ENCODE data around the gene TMPRSS6.

TMPRSS6 gene

DNA sequence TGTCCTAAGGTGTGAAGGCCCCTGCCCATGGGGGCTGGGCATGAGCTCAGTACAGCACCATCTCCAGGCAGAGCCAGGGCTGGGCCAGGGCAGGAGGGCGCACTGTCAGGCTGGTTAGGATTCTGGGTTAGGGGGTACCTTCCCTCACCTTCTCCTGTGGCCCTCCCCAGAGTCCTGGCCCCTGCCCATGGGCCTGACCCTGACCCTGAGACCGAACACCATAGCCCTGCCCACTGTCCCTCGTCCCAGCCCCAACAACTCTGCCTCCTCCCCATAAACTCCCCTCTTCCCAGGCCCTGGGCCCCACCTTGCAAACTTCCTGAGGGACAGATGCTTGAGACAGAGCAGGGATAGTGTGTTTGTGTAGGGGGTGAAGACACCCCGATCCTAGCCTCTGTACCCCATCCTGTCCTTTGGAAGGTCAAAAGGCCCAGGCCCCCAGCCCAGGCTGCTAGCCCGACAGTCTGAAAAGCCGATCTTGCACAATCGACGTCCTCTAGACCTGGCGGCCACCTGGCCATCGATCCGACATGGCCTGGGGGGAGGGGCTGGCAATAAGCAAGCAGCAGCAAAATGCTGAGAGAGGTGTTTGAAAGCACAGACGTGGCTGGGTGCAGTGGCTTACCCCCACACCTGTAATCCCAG lies 2.7 kb upstream of the TMPRSS6 start:
- no peak for DNase-seq

DNA sequence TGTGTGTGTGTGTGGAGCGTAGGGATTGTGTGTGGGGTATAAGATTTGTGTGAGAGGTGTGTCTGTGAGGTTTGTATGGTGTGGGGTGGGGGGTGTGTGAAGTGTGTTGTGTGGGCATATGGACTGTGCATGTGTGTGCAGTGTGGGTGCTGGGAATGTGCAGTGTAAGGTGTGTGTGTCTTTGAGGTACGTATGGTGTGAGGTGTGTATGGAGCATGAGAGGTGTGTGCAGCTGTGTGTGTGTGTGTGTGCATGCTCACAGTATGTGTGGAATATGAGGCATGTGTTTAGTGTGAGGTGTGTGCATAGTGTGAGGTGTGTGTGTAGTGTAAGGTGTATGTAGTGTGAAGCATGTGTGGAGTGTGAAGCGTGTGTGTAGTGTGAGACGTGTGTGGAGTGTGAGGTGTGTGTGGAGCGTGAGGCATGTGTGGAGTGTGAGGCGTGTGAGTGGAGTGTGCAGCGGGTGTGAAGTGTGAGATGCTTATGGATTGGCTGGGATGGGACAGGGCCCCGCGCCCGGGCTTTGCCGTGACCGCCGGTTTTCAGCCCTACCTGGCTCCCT lies 1.7 kb upstream of the TMPRSS6 start:
- DNase-seq = no peak

DNA sequence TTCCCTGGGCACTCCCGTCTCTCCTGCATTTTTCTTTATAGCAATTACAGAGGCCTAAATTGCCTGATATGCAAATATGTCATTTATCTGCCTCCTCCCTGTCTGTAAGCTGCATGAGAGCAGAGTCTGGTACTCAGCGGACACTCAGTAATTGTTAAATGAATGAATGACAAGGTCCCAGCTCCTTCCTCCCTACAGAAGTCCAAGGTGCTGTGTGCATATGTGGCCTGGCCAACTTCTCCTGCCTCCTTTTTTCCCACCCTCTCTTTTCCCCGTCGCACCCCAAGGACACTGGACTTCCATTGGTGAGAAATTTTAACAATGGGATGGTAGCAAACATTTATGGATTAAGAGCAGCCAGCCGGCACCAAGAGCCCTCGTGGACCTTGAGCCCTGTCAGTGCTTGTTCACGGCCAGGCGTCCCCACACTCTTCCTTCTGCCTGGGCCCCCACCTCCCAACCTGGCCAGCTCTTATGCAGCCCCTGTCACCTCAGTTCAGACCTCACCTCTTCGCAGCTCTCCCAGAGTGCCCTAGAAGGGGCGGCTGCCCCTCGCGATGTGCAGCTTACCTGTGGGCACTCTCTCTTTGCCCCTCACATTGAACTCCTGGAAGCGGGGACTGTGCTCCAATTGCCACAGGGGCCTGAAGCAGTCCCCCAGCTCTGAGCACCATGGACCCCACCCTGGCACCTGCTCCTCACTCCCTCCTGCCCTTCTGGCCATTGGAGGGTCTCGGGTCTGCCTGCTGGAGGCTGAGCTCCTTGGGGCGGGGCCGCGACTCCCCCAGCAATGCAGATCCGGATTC lies 1.5 kb downstream of the TMPRSS6 start:
- DNase-seq = no peak

DNA sequence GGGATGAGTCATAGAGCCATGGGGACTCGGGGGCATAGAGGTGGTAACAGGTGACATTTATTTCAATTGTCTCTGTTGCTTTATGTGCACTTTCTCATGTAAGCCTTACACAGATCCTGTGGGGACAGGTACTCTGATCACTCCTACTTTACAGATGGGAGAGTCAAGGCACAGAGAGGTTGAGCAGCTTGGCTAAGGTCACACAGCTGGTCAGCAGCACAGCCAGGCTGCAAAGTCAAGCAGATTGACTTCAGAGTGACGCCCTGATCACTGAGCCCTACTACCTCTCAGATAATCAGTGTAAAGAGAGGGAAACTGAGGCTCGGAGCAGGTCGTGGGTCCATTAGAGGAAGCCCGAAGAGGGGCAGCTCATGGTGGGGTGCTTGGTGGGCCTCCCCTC lies 3.5 kb downstream of the TMPRSS6 start:
- DNase-seq = no peak

GRCh38 chr22:37105154-37105553 lies 4.4 kb downstream of the TMPRSS6 start:
- no peak for DNase-seq

DNA sequence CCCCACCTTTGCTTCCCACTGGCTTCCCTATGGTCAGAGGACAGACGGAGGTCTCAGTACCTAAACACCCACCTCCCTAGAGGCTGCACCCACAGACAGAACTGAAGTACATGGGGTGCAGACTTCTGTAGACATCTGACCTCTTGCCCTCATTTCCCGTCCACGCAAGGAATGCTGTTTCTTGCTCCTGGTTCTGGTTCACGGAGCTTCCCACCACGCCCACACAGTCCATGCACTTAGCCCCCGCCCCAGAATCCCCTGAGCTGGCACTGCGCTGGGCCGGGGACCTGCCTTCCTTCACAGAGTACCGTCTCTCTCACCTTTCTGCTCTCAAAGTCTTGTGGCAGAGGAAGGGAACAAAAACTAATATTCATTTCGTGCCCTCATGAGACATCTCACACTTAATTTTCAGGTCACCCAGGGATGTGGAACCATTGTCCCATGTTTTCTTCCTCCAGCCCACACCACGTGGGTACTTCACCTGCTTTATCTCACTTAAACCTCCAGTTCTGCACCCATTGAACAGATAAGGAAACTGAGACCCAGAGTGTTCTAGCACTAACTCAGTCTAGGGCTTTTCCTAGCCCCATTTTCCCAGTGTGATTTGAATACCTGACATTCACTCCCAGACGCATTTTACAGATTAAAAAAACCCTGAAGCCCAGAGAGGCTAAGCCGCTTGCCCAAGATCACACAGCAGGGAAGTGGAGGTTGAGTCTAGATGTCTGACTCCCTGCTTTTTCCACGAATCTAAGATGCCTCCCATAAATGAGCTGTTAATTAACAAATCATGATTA lies 5.7 kb downstream of the TMPRSS6 start:
- DNase-seq = no peak

- DNase-seq = no peak
Measured at GRCh38 chr22:37103151-37103550, 6.4 kb downstream of the TMPRSS6 start.

GRCh38 chr22:37101311-37102066 lies 8.0 kb downstream of the TMPRSS6 start:
- DNase-seq = no peak

GRCh38 chr22:37100589-37101127 lies 8.9 kb downstream of the TMPRSS6 start:
- no peak for DNase-seq

DNA sequence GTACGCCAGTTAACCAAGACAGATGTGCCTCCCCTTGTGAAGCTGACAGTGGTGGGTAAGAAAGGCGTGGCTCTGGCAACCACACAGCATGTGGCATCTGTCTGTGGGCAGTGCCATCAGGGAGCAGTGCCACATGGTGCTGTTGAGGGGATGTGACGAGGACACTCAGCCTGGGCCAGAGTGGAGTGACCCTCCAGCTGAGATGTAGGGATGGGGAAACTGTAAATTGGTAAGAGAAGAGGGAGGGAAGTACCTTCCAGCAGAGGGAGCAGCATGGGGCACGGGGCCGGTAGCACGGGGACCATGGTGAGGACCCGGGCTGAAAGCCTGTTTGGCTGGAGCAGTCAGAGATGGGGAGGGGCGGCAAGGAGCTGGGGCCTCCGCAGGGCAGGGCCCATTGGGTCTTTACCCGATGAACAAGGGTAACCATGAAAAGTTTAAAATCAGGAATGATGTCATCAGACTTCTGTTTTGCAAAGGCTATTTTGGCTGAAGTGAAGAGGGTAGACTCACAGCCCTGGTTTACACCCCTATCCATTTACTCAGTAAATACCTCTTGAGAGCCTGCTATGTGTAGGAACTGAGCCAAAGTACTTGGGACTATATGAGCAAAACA lies 10.4 kb downstream of the TMPRSS6 start:
- DNase-seq = no peak

DNA sequence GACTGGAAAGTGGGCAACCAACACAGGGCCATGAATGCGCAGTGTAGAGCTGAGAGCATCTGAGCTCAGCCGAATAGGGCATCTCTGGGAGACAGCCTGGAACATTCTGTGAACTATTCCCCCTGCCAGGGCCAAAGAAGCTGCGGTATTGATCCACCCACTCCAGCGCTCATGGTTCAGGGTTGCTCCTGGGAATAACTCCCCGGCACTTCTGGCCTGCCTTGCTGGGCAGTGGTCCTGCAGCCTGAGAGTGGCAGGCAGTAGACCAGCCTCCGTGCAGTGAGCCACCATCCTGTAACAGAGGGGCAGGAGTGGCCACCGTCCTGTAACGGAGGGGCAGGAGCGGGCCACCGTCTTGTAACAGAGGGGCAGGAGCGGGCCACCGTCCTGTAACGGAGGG lies 12.2 kb downstream of the TMPRSS6 start:
- DNase-seq = no peak

- DNase-seq = no peak
Measured at GRCh38 chr22:37095113-37095512, 14.4 kb downstream of the TMPRSS6 start.

DNA sequence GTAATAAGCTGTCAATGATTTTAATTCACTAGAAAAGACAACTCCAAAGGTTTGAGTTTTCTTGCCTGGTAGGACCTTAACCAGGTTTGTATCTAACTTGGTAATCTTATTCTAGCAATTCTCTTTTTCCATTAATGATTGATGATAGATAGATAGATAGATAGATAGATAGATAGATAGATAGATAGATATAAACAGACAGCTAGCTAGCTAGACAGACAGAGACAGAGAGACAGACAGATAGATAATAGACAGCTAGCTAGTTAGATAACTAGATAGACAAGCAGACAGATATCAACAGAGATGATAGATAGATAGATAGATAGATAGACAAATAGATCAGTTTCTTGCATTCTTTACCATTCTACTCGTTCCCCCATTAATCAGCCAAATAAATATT lies 15.3 kb downstream of the TMPRSS6 start:
- DNase-seq = no peak

GRCh38 chr22:37092997-37093396 lies 16.5 kb downstream of the TMPRSS6 start:
- no peak for DNase-seq

GRCh38 chr22:37091994-37092393 lies 17.5 kb downstream of the TMPRSS6 start:
- no peak for DNase-seq

DNA sequence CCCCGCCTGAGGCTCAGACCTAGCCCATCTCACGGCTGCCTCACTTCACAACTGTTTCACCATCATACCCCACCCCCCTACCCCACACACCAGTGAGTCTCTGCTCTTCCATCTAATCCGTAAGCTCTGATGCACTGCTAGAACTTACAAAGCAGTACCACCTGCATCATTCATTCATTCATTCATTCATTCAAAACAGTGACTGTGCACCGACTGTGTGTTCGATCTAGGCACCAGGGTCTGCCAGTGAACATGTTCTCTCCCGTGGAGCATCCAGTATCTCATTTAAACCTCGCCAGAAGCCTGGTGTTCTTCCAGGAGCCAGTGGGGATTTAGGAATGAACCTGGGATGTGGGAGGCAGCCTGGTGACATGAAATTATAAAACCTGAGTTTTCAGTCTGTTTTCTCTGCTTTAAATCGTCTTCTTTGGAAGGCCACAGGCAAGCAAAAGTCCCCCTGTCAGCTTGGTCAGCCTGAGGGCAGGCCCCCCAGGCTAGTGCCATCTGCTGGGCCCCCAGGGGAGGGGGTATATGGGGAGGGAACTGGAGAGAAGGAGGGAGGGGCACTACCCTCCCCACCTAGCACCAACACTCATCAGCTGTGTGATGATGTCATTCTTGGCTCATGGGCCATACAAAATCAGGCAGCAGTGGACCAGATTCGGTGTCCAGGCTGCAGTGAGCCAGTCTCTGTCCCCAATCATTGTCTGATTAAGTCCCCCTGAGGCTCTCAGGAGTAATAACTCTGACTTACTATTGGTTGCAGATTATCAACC lies 18.4 kb downstream of the TMPRSS6 start:
- no peak for DNase-seq

GRCh38 chr22:37089434-37089833 lies 20.1 kb downstream of the TMPRSS6 start:
- no peak for DNase-seq

- no peak for DNase-seq
Measured at GRCh38 chr22:37088750-37089408, 20.6 kb downstream of the TMPRSS6 start.

DNA sequence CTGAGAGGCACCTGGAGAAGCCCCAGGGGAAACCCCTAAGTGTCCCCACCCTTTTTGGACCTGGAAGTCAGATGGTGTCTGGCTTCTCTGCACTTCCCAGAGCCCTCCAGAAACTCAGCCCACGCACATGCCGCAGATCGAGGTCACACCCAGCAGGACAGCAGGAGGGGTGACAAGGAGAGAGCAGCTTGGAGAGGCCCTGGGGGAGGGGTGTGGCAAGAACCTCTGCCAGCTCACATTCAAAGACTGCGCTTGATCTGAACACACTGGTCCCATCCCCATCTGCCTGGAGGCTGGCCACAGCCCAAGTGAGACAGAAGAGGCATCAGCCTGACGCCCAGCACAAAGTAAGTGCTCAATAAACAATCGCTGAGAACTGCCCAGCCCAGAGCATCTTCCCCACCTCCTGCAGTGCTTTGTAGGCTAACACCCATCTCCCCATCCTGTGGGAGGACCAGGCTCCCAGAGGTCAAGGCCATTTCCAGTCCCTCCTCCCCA lies 21.4 kb downstream of the TMPRSS6 start:
- no peak for DNase-seq

DNA sequence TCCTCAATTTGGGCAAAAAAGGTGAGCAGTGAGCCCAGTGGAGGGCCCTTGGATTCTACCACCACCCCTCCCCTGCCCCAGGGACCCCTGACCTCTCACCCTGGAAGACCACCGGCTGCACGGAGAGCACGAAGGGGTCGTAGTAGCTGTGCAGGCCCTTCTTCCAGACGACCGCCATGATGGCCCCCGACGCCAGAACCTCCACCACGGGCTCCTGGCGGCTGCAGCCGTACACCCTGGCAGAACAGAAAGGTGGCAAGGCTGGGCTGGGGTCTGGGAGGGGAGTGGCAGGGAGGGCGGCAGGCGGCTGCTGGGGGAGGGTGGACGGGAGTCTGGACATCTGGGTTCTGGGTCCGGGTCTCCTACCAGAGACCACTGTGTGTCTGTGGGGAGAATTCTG lies 23.3 kb downstream of the TMPRSS6 start:
- no peak for DNase-seq

Measured in kidney glomerular epithelial cell (primary cell).